ENCODE results near the gene NAA30. TPM values are rescaled to one million over a fixed set of nuclear protein-coding genes. Genes with fewer than 3 reads are reported as not detected.

The NAA30 gene
- total RNA-seq, 1 experiment from 2014 or later, result 17.8 TPM

GRCh38 chr14:57401501-57401900 lies 11.1 kb downstream of the NAA30 start:
- peaks cover 21% of the 10 kb centered on the region for H3K36me3 Mint-ChIP-seq
- CTCF ChIA-PET, result no interaction called here
- DNase-seq (ENCODE audit: low spot score) (no peak), ATAC-seq (no peak)
- POLR2A ChIA-PET, result no interaction called here
- H3K9me3 Mint-ChIP-seq, result no peaks in the 10 kb centered on the region
- no peaks in the 10 kb centered on the region for H3K27me3 Mint-ChIP-seq (ENCODE audit: low read depth)
- no peak overlapping the region for H3K4me3 Mint-ChIP-seq
- TF ChIP-seq NFATC4 (CRISPR knock-in tag; IDR thresholded peaks at IDR 0.05) (no peak), ZNF512 (CRISPR knock-in tag; IDR thresholded peaks at IDR 0.05; ENCODE audit: borderline replicate concordance) (no peak), IRF1 (CRISPR knock-in tag; IDR thresholded peaks at IDR 0.05) (no peak), OVOL2 (CRISPR knock-in tag; IDR thresholded peaks at IDR 0.05; ENCODE audit: borderline replicate concordance) (no peak), ATF1 (CRISPR knock-in tag; IDR thresholded peaks at IDR 0.05) (no peak), ZNF317 (CRISPR knock-in tag; IDR thresholded peaks at IDR 0.05; ENCODE audit: borderline replicate concordance, low read depth) (no peak), TCF7 (CRISPR knock-in tag; IDR thresholded peaks at IDR 0.05; ENCODE audit: low read depth) (no peak), AFF4 (CRISPR knock-in tag; IDR thresholded peaks at IDR 0.05; ENCODE audit: borderline replicate concordance) (no peak), NR2C2 (CRISPR knock-in tag; IDR thresholded peaks at IDR 0.05) (no peak)
- H3K4me1 Mint-ChIP-seq, result no peaks in the 10 kb centered on the region
- H3K27ac Mint-ChIP-seq, result no peak overlapping the region

- Mint-ChIP-seq H3K27me3 (ENCODE audit: low read depth) (no peaks in the 10 kb centered on the region), H3K27ac (peak overlapping the region; percentile 1; the same call in 1 of the 2 replicates)
- POLR2A ChIA-PET, result interaction anchor here (0.7 kb wide), 1 partner anchor 102 kb away, joined by 4 read pairs; no protein-coding TSS in a partner anchor
- no peak for TF ChIP-seq SMAD3 (CRISPR knock-in tag; IDR thresholded peaks at IDR 0.05; ENCODE audit: borderline replicate concordance)
- no peak for TF ChIP-seq GABPB1 (CRISPR knock-in tag; IDR thresholded peaks at IDR 0.05)
- TF ChIP-seq ARID4B (CRISPR knock-in tag; IDR thresholded peaks at IDR 0.05; ENCODE audit: borderline replicate concordance), result no peak
- no peak for TF ChIP-seq GRHL2 (CRISPR knock-in tag; IDR thresholded peaks at IDR 0.05; ENCODE audit: insufficient replicate concordance, severe bottlenecking)
- TF ChIP-seq ZNF121 (CRISPR knock-in tag; IDR thresholded peaks at IDR 0.05), result no peak
- TF ChIP-seq E2F1 (CRISPR knock-in tag; IDR thresholded peaks at IDR 0.05), result no peak
- TF ChIP-seq ZBTB21 (CRISPR knock-in tag; IDR thresholded peaks at IDR 0.05; ENCODE audit: borderline replicate concordance), result no peak
- no peak for TF ChIP-seq MYBL2 (CRISPR knock-in tag; IDR thresholded peaks at IDR 0.05)
- no peak for TF ChIP-seq ZNF423 (CRISPR knock-in tag; IDR thresholded peaks at IDR 0.05)
- no peak for TF ChIP-seq PRRX2 (CRISPR knock-in tag; IDR thresholded peaks at IDR 0.05)
- TF ChIP-seq SP1 (CRISPR knock-in tag; conservative IDR thresholded peaks at IDR 0.05), result no peak
- no peak for TF ChIP-seq TP53 (CRISPR knock-in tag; IDR thresholded peaks at IDR 0.05)
- no peak for TF ChIP-seq CREB1 (CRISPR knock-in tag; IDR thresholded peaks at IDR 0.05)
- TF ChIP-seq RELA (CRISPR knock-in tag; IDR thresholded peaks at IDR 0.05; ENCODE audit: borderline replicate concordance), result no peak
- no peak for TF ChIP-seq CBFB (CRISPR knock-in tag; IDR thresholded peaks at IDR 0.05; ENCODE audit: low read depth)
Observed at GRCh38 chr14:57402173-57402852, 11.9 kb downstream of the NAA30 start.

More at GRCh38 chr14:57402173-57402852, 11.9 kb downstream of the NAA30 start:
- H3K36me3 Mint-ChIP-seq, result peaks cover 17% of the 10 kb centered on the region
- H3K4me3 Mint-ChIP-seq, result no peak overlapping the region
- no peak for DNase-seq (ENCODE audit: low spot score)
- no peaks in the 10 kb centered on the region for H3K9me3 Mint-ChIP-seq
- no peak for ATAC-seq
- CTCF ChIA-PET, result no interaction called here
- H3K4me1 Mint-ChIP-seq, result no peaks in the 10 kb centered on the region
